Transverse colon (tissue), 4 donors: ENCODE results near the gene TLCD1. TPM values are rescaled to one million over a fixed set of nuclear protein-coding genes. Genes with fewer than 3 reads are reported as not detected.

Experiments
- DNase-seq: peaks from one replicate; pipeline ENCODE4 v3.0.0-alpha.2; 2019
- H3K27ac ChIP-seq, 4 donors: fragments of 200-600 bp; sonication (generic); 2 replicates each; pipeline ENCODE4 v1.5.1; 2016 to 2018; ENCODE audit warnings: inconsistent platforms in 4 of 4
- H3K27me3 ChIP-seq: fragments of 200-600 bp; sonication (generic); 2 replicates; pipeline ENCODE4 v1.5.1; 2017; ENCODE audit warnings: inconsistent platforms
- H3K36me3 ChIP-seq, 4 donors: fragments of 200-600 bp; sonication (generic); 2 replicates each; pipeline ENCODE4 v1.5.1; 2017 to 2019; ENCODE audit warnings: inconsistent platforms in 4 of 4
- H3K4me1 ChIP-seq, 4 donors: fragments of 200-600 bp; sonication (generic); 2 replicates each; pipeline ENCODE4 v1.5.1; 2017 to 2020; ENCODE audit warnings: inconsistent platforms in 4 of 4
- H3K4me3 ChIP-seq, 4 donors: fragments of 200-600 bp; sonication (generic); 1 replicate in 1 of 4; 2 replicates in 3 of 4; pipeline versions ENCODE4 v1.5.1 to v1.6.1; 2017 to 2019; ENCODE audit warnings: inconsistent platforms in 4 of 4
- H3K9me3 ChIP-seq, 2 donors: fragments of 200-600 bp; sonication (generic); 2 replicates each; pipeline ENCODE4 v1.5.1; 2017 to 2019; ENCODE audit warnings: inconsistent platforms in 2 of 2
- EP300 ChIP-seq: sonication (generic); formaldehyde crosslinking; IDR thresholded peaks from one replicate; pipeline ENCODE4 v1.6.1; 2017; ENCODE audit warnings: antibody characterized with exemption, low read depth
- POLR2A ChIP-seq: fragments of 450-650 bp; IDR thresholded peaks from one replicate; pipeline ENCODE4 v1.6.1; 2016; ENCODE audit warnings: antibody characterized with exemption, mild to moderate bottlenecking, moderate library complexity
- POLR2AphosphoS5 ChIP-seq, 3 donors: sonication (generic); formaldehyde crosslinking; IDR thresholded peaks; one replicate each; pipeline ENCODE4 v1.6.1; 2016; ENCODE audit warnings: antibody characterized with exemption in 3 of 3
- WGBS, 2 donors: methylation state at CpG; one replicate each; pipeline ENCODE4 v1.1.5; 2018; ENCODE audit warnings: low coverage in 1 of 2; 5-methylcytosine and 5-hydroxymethylcytosine counted together
- in situ Hi-C, 4 donors: fragments of 200-750 bp; cut with MboI; loops; one replicate each; pipeline versions ENCODE4 v1.15.0 to v1.15.1; 2017; ENCODE audit warnings: low sequenced_read_pairs in 3 of 4, low pct_ligation_motif_present in 1 of 4, low pct_unique_long_range_greater_than_20kb in 1 of 4
- intact Hi-C: fragments of 100-400 bp; cut with DNase I; formaldehyde crosslinking; loops from one replicate; pipeline ENCODE4 v1.15.1; 2023; ENCODE audit warnings: low total_unique reads
- total RNA-seq, 4 donors: library from RNA; depleted of rRNA; stranded (reverse); fragments of >200 nt; gene quantifications; one replicate each; pipeline ENCODE4 v1.1.0, GENCODE V29; 2016
- TF ChIP-seq, protein P1 (sequence below), 5 experiments: fragments of 200-600 bp in 3 of 5; fragments of 450-650 bp in 2 of 5; sonication (generic) in 3 of 5; IDR thresholded peaks; 1 replicate in 2 of 5; 2 replicates in 3 of 5; pipeline ENCODE4 v1.5.1; 2016 to 2017; ENCODE audit warnings: antibody characterized with exemption in 5 of 5, inconsistent platforms in 3 of 5, mild to moderate bottlenecking in 2 of 5, moderate library complexity in 1 of 5

The TLCD1 gene
- total RNA-seq, 4 donors from 2014 or later, result 5.6 to 11.5 TPM; not detected in 2

DNA sequence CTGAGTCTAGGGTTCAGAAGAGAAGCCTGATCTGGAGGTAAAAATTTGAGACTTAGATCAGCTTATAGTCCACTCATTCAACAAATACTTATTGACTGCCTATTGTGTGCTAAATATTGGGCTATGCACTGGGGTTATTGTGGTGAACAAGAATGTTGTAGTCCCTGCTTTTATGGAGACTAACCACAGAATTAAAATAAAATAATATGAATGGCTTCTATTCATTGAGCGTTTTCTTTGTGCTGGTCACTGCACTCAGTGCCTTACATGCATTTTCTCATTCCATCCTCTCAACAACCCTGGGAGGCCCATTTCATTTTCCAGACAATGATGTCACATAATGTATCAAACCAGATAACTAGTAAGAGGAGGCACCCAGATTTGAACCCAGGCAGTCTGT lies 7.3 kb upstream of the TLCD1 start:
- no peak for TF ChIP-seq POLR2AphosphoS5 (IDR thresholded peaks at IDR 0.05)
- TF ChIP-seq, protein P1, sequence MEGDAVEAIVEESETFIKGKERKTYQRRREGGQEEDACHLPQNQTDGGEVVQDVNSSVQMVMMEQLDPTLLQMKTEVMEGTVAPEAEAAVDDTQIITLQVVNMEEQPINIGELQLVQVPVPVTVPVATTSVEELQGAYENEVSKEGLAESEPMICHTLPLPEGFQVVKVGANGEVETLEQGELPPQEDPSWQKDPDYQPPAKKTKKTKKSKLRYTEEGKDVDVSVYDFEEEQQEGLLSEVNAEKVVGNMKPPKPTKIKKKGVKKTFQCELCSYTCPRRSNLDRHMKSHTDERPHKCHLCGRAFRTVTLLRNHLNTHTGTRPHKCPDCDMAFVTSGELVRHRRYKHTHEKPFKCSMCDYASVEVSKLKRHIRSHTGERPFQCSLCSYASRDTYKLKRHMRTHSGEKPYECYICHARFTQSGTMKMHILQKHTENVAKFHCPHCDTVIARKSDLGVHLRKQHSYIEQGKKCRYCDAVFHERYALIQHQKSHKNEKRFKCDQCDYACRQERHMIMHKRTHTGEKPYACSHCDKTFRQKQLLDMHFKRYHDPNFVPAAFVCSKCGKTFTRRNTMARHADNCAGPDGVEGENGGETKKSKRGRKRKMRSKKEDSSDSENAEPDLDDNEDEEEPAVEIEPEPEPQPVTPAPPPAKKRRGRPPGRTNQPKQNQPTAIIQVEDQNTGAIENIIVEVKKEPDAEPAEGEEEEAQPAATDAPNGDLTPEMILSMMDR (IDR thresholded peaks at IDR 0.05), result no peak
- no peak for TF ChIP-seq POLR2A
- no peak for TF ChIP-seq EP300
- Histone ChIP-seq H3K4me1 (peaks cover 0 to 14% (median 8%) of the 10 kb centered on the region in 4 donors), H3K9me3 (no peaks in the 10 kb centered on the region), H3K27ac (no peak overlapping the region), H3K36me3 (no peaks in the 10 kb centered on the region), H3K27me3 (no peaks in the 10 kb centered on the region), H3K4me3 (no peak overlapping the region)
- whole genome bisulfite sequencing, 2 donors, result 83 to 85% methylated on average over 1 of the region's 1 CpG
- in situ Hi-C loops (no loop called here), intact Hi-C loops (no loop called here)
- no peak for DNase-seq

DNA sequence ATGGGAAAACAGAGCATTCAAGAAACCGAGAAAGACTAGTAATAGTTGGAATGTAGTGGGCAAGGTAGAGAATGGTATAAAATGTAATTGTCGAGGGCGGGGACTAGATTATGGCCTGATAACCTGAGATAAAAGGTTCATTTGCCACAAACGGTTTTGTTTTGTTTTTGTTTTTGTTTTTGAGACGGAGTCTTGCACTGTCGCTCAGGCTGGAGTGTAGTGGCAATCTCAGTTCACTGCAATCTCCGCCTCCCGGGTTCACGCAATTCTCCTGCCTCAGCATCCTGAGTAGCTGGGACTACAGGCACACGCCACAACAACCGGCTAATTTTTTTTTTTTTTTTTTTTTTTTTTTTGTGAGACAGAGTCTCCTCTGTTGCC lies 3.9 kb upstream of the TLCD1 start:
- 40 to 42% methylated on average over 11 of the region's 11 CpGs for WGBS, 2 donors
- TF ChIP-seq POLR2AphosphoS5 (IDR thresholded peaks at IDR 0.05) (no peak), POLR2A (no peak), EP300 (no peak)
- TF ChIP-seq, protein P1 (IDR thresholded peaks at IDR 0.05), result no peak
- Histone ChIP-seq H3K27me3 (no peaks in the 10 kb centered on the region), H3K4me3 (peak overlapping the region in 1 of 4 donors; percentile 77), H3K36me3 (no peaks in the 10 kb centered on the region), H3K27ac (peak overlapping the region; percentile 97 to 98 (median 97)), H3K4me1 (peaks cover 14 to 39% (median 31%) of the 10 kb centered on the region in 4 donors), H3K9me3 (no peaks in the 10 kb centered on the region)
- DNase-seq, result no peak
- in situ Hi-C loops (no loop called here), intact Hi-C loops (loop anchor here (10.0 kb wide), 2 partner anchors 225 to 385 kb away; partner anchors contain the start of gene PHF12)

DNA sequence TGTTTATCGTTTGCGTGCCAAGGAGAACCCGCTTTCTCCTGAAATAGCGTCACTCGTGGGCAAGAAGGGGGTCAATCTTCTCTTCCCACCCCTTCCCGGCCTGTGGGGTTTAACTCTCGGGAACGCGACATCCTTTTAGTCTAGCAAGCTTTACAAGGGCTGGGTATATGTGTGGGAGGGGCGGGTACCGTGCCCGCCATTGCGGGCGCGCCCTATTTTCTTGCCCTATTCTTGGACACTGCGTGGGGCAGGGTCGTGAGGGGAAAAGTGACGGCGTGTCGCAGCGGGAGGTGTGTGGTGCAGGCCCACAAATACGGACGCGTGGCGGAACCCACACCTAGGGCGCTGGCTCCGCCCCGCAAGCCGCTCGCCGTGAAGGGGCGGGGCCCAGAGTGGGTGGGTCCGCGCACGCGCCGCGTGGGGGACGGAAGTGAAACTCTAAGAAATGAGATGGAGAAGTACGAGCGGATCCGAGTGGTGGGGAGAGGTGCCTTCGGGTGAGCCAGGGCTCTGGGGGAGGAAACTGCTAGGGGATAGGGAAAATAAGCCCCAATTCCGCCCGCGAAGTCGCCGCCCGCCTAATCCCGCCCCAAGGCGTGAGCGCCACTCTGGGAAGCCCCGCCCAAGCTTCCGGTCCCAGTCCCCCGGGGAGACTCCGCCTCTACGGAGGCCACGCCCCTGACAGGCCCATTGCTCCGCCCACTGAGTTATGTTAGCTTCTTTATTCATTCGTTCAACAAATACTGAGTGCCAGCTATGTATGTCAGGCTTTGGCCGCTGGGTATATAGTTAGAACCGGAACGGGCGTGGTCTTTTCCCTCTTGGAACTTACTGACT lies 2.5 kb upstream of the TLCD1 start, which contains the start of gene NEK8:
NEK8 (plus strand) TSS at position 425 of the 837 bp plus-strand sequence; CDS start at position 451, 26 bp downstream.
- Histone ChIP-seq H3K4me3 (peak within 1 kb of the TSS; percentile 60 to 77 (median 64)), H3K27ac (peak within 1 kb of the TSS; percentile 97 to 98 (median 97)), H3K4me1 (peaks cover 14 to 48% (median 38%) of the 10 kb centered on the region in 4 donors), H3K27me3 (no peaks in the 10 kb centered on the region), H3K36me3 (peaks cover 0 to 11% (median 1%) of the 10 kb centered on the region in 4 donors), H3K9me3 (no peaks in the 10 kb centered on the region)
- in situ Hi-C loops (no loop called here), intact Hi-C loops (loop anchor here (10.0 kb wide), 2 partner anchors 226 to 386 kb away; partner anchors contain the start of gene PHF12)
- peak; percentile 99 for DNase-seq
- TF ChIP-seq POLR2AphosphoS5 (IDR thresholded peaks at IDR 0.05) (peak; percentile 82 to 91 (median 85)), EP300 (no peak), POLR2A (peak; percentile 77)
- TF ChIP-seq, protein P1 (IDR thresholded peaks at IDR 0.05), result no peak
- 0% methylated on average over 4 to 63 of the region's 64 CpGs for WGBS, 2 donors

DNA sequence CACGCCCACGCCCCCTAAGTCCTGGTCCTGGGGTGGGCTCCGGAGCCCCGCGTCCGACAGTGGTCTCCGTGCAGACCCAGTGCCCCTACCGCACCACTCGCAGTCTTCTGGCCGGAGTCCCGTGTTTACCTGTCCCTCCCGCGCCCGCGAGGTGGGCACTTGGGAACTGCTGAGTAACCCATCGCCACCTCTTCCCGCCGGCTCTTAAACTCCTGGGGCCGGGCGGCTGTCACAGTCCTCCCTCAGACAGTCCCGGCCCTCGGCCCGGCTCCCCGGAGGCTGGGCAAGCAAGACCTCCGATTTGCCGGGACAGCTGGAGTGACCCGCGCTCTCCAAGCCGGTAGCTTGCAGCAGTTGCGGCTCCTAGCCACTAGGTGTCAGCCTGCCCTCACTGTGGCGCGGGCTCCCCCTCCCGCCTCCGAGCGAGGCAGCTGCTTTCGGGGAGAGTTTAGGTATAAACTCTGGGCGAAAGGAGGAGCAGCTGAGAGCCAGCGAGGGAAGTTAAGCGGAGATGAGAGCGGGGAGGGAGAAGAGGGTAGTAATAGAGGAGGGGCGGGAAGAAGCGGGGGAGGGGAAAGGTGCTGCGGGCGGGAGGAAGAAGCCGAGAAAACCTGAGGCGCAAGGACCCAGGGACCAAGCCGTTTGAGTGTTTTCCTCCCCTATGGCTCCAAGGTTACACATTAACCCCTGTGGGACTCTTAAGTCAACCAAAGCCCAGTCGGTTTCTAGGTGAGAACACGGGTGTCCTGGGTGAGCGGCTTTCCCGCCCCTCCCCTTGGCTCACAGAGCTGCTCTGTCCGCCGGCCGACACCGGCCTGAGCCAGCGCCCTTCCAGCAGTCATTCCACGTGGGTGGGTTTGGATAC lies 826 bp upstream of the TLCD1 start:
- Histone ChIP-seq H3K36me3 (peaks cover 0 to 25% (median 9%) of the 10 kb centered on the region in 4 donors), H3K27ac (peak overlapping the region; percentile 97 to 98 (median 97)), H3K27me3 (no peaks in the 10 kb centered on the region), H3K4me3 (peak overlapping the region; percentile 60 to 77 (median 64)), H3K9me3 (no peaks in the 10 kb centered on the region), H3K4me1 (peaks cover 21 to 66% (median 50%) of the 10 kb centered on the region in 4 donors)
- in situ Hi-C loops (no loop called here), intact Hi-C loops (loop anchor here (1.0 to 10.0 kb wide), 4 partner anchors 22 to 388 kb away; partner anchors contain the start of gene PHF12)
- TF ChIP-seq POLR2AphosphoS5 (IDR thresholded peaks at IDR 0.05) (peak; percentile 38 to 61 (median 39)), EP300 (no peak), POLR2A (peak; percentile 50)
- TF ChIP-seq, protein P1 (IDR thresholded peaks at IDR 0.05), result peak; percentile 99 to 100 (median 100)
- peak; percentile 96 for DNase-seq
- WGBS, 2 donors, result 0% methylated on average over 44 of the region's 57 CpGs; no CpG with 5 or more reads in 1 of the 2 donors
